ENCODE data around the gene PRKG2.

DNA sequence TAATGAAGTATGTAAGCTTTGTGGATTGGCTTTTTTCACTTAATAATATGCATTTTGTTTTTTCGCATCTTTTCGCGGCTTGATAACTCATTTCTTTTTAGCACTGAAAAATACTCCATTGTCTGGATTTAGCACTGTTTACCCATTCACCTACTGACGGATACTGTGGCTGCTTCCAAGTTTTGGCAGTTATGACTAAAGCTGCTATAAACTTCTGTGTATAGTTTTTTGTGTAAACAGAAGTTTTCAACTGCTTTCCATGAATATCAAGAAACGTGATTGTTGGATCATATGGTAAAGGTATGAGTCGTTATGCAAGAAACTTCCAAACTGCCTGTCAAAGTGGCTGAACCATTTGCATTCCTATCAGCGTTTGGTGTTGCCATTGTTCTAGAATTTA lies 96.9 kb downstream of the PRKG2 start:
- TF ChIP-seq SRSF4 (IDR thresholded peaks at IDR 0.05; ENCODE audit: low read depth, low read length, poor library complexity, severe bottlenecking) (no peak), KLF16 (CRISPR knock-in tag; IDR thresholded peaks at IDR 0.05) (no peak), SETDB1 (CRISPR knock-in tag; IDR thresholded peaks at IDR 0.05; ENCODE audit: borderline replicate concordance) (no peak), RAD21 (CRISPR knock-in tag; IDR thresholded peaks at IDR 0.05) (no peak), SMC3 (IDR thresholded peaks at IDR 0.05; ENCODE audit: low read length) (no peak)
- TF ChIP-seq, protein P1, sequence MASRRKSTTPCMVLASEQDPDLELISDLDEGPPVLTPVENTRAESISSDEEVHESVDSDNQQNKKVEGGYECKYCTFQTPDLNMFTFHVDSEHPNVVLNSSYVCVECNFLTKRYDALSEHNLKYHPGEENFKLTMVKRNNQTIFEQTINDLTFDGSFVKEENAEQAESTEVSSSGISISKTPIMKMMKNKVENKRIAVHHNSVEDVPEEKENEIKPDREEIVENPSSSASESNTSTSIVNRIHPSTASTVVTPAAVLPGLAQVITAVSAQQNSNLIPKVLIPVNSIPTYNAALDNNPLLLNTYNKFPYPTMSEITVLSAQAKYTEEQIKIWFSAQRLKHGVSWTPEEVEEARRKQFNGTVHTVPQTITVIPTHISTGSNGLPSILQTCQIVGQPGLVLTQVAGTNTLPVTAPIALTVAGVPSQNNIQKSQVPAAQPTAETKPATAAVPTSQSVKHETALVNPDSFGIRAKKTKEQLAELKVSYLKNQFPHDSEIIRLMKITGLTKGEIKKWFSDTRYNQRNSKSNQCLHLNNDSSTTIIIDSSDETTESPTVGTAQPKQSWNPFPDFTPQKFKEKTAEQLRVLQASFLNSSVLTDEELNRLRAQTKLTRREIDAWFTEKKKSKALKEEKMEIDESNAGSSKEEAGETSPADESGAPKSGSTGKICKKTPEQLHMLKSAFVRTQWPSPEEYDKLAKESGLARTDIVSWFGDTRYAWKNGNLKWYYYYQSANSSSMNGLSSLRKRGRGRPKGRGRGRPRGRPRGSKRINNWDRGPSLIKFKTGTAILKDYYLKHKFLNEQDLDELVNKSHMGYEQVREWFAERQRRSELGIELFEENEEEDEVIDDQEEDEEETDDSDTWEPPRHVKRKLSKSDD (CRISPR knock-in tag; IDR thresholded peaks at IDR 0.05; ENCODE audit: low read depth): no peak
